Upper lobe of left lung (tissue), 6 donors: ENCODE measurements around the gene RASGRF1. TPM values are rescaled to one million over a fixed set of nuclear protein-coding genes. Genes with fewer than 3 reads are reported as not detected.

Experiments
- ATAC-seq, 2 donors: fragments of 200-7000 bp; cut with Tn5 transposase; one replicate each; pipeline ENCODE4 v1.9.1; 2022; ENCODE audit warnings: mild to moderate bottlenecking in 2 of 2, moderate library complexity in 2 of 2; ENCODE audit not compliant: low FRiP score in 2 of 2
- DNase-seq, 2 donors: peaks; one replicate each; pipeline ENCODE4 v3.0.0-alpha.2; 2019 to 2020
- H3K27ac ChIP-seq, 4 donors: fragments of 200-600 bp; sonication (generic); one replicate each; pipeline ENCODE4 v1.5.1; 2016 to 2019
- H3K27me3 ChIP-seq, 4 donors: fragments of 200-600 bp; sonication (generic); one replicate each; pipeline ENCODE4 v1.5.1; 2017 to 2019
- H3K36me3 ChIP-seq, 4 donors: fragments of 200-600 bp; sonication (generic); one replicate each; pipeline ENCODE4 v1.5.1; 2016 to 2019
- H3K4me1 ChIP-seq, 4 donors: fragments of 200-600 bp; sonication (generic); one replicate each; pipeline ENCODE4 v1.5.1; 2018 to 2019
- H3K4me3 ChIP-seq, 4 donors: fragments of 200-600 bp; sonication (generic); one replicate each; pipeline ENCODE4 v1.5.1; 2017 to 2019; ENCODE audit warnings: mild to moderate bottlenecking in 2 of 4, moderate library complexity in 1 of 4
- H3K9me3 ChIP-seq, 4 donors: fragments of 200-600 bp; sonication (generic); one replicate each; pipeline ENCODE4 v1.5.1; 2018 to 2019
- CTCF ChIP-seq, 6 experiments: fragments of 450-650 bp in 4 of 6; fragments of 200-600 bp in 2 of 6; sonication (generic) in 2 of 6; IDR thresholded peaks; one replicate each; pipeline ENCODE4 v1.5.1; 2016 to 2019; ENCODE audit warnings: antibody characterized with exemption in 6 of 6
- EP300 ChIP-seq, 4 donors: sonication (generic); formaldehyde crosslinking; IDR thresholded peaks; one replicate each; pipeline ENCODE4 v1.5.1; 2017; ENCODE audit warnings: antibody characterized with exemption in 4 of 4, control low read depth in 2 of 4
- POLR2A ChIP-seq, 4 donors: fragments of 450-650 bp; IDR thresholded peaks; one replicate each; pipeline ENCODE4 v1.5.1; 2016 to 2017; ENCODE audit warnings: antibody characterized with exemption in 4 of 4, mild to moderate bottlenecking in 2 of 4
- POLR2AphosphoS5 ChIP-seq, 2 donors: sonication (generic); formaldehyde crosslinking; IDR thresholded peaks; one replicate each; pipeline ENCODE4 v1.5.1; 2017; ENCODE audit warnings: antibody characterized with exemption in 2 of 2
- WGBS, 2 donors: methylation state at CpG; one replicate each; pipeline ENCODE4 v1.1.5; 2017 to 2018; 5-methylcytosine and 5-hydroxymethylcytosine counted together
- total RNA-seq, 6 donors: library from RNA; depleted of rRNA in 4 of 6; stranded (reverse); fragments of >200 nt in 4 of 6; gene quantifications; one replicate each; pipeline versions ENCODE4 v1.1.0 to v1.2.1, GENCODE V29; 2016 to 2021
- donor health status: DM: no; HTN: no; CAD: no; lungs with moderate emphysema.
- donor health status: DM: no; HTN: yes; CAD: no; lungs with severe emphysema.

The RASGRF1 gene
- total RNA-seq, 6 donors from 2014 or later = 27.2 to 64.6 (median 54.7) TPM

- ATAC-seq = no peak
- peak in 1 of 2 donors; percentile 6 for DNase-seq
- 78 to 81% methylated on average over 4 of the region's 4 CpGs for WGBS, 2 donors
- no peak overlapping the region for H3K27ac ChIP-seq
- no peaks in the 10 kb centered on the region for H3K9me3 ChIP-seq
- H3K36me3 ChIP-seq = no peaks in the 10 kb centered on the region
- no peaks in the 10 kb centered on the region for H3K27me3 ChIP-seq
- TF ChIP-seq POLR2A (IDR thresholded peaks at IDR 0.05) = no peak
- no peak for TF ChIP-seq CTCF (IDR thresholded peaks at IDR 0.05)
- TF ChIP-seq POLR2AphosphoS5 (IDR thresholded peaks at IDR 0.05) = no peak
- no peak for TF ChIP-seq EP300 (IDR thresholded peaks at IDR 0.05)
- H3K4me1 ChIP-seq = no peaks in the 10 kb centered on the region
- H3K4me3 ChIP-seq = no peak overlapping the region
Observed at GRCh38 chr15:79099692-79100091, 9.1 kb upstream of the RASGRF1 start.

DNA sequence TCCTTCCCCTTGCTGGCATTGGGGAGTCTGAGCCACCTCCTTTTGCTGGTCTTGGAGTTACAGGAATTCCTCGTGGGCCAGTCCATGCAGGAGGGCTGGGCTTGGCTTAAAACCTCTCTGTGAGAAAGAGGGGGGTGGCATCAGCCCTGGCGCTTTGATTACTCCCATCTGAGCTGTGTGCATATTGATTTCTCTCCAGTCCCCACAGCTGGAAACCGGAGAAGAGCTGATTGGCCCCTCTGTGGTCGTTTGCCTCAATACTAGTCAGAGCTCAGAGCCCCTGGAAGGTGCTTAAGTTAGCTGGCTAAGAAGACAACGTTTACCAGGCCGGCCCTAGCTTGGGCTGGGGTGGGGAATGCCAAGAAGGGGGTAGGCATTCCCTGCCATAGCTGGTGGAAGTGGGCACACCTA is 4.0 kb upstream of the RASGRF1 start:
- Histone ChIP-seq H3K9me3 (no peaks in the 10 kb centered on the region), H3K4me3 (no peak overlapping the region), H3K27me3 (peaks cover 0 to 24% (median 12%) of the 10 kb centered on the region in 4 donors), H3K27ac (no peak overlapping the region), H3K4me1 (peaks cover 6 to 21% (median 19%) of the 10 kb centered on the region in 4 donors), H3K36me3 (no peaks in the 10 kb centered on the region)
- DNase-seq (peak in 1 of 2 donors; percentile 15), ATAC-seq (no peak)
- WGBS, 2 donors = 23 to 26% methylated on average over 3 to 6 of the region's 6 CpGs
- TF ChIP-seq CTCF (IDR thresholded peaks at IDR 0.05) (no peak), POLR2A (IDR thresholded peaks at IDR 0.05) (no peak), POLR2AphosphoS5 (IDR thresholded peaks at IDR 0.05) (no peak), EP300 (IDR thresholded peaks at IDR 0.05) (no peak)

- H3K27me3 ChIP-seq = peaks cover 0 to 30% (median 15%) of the 10 kb centered on the region in 4 donors
- 63 to 76% methylated on average over 8 of the region's 8 CpGs for WGBS, 2 donors
Observed at GRCh38 chr15:79093352-79093935, 2.9 kb upstream of the RASGRF1 start.

DNA sequence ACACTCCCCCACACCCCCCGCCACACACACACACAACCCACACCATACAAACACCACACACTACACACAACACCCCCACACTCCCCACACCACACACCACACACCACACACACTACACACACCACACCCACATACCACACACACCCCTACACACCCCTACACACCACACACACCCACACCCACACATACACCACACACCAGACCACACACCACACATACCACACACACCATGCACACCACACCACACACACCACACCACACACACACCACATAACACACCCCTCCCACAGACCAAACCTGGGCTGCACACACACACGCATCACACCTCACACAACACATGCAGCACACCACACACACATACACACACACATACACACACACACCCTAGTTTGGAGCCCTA is 1.8 kb upstream of the RASGRF1 start:
- Histone ChIP-seq H3K27ac (no peak overlapping the region), H3K4me1 (peaks cover 6 to 27% (median 19%) of the 10 kb centered on the region in 4 donors), H3K4me3 (no peak overlapping the region), H3K36me3 (no peaks in the 10 kb centered on the region), H3K9me3 (no peaks in the 10 kb centered on the region), H3K27me3 (peaks cover 0 to 30% (median 15%) of the 10 kb centered on the region in 4 donors)
- TF ChIP-seq POLR2AphosphoS5 (IDR thresholded peaks at IDR 0.05) (no peak), CTCF (IDR thresholded peaks at IDR 0.05) (no peak), POLR2A (IDR thresholded peaks at IDR 0.05) (no peak), EP300 (IDR thresholded peaks at IDR 0.05) (no peak)
- WGBS, 2 donors = 45 to 50% methylated on average over 2 of the region's 2 CpGs
- peak in 1 of 2 donors; percentile 40 for ATAC-seq
- DNase-seq = peak in 1 of 2 donors; percentile 10

More at GRCh38 chr15:79093352-79093935, 2.9 kb upstream of the RASGRF1 start:
- no peak overlapping the region for H3K4me3 ChIP-seq
- peak in 1 of 2 donors; percentile 8 for DNase-seq
- H3K9me3 ChIP-seq = no peaks in the 10 kb centered on the region
- TF ChIP-seq POLR2A (IDR thresholded peaks at IDR 0.05) (no peak), CTCF (IDR thresholded peaks at IDR 0.05) (no peak), EP300 (IDR thresholded peaks at IDR 0.05) (no peak), POLR2AphosphoS5 (IDR thresholded peaks at IDR 0.05) (no peak)
- peaks cover 6 to 27% (median 19%) of the 10 kb centered on the region in 4 donors for H3K4me1 ChIP-seq
- H3K27ac ChIP-seq = no peak overlapping the region
- no peaks in the 10 kb centered on the region for H3K36me3 ChIP-seq
- no peak for ATAC-seq
